NB4 (cell line): ENCODE results near the gene TPRA1.
A peak's percentile ranks its signal among the peaks of the same experiment; 100 is the strongest.

Experiments used
- DNase-seq: peaks from one replicate; pipeline ENCODE4 v3.0.0; 2010; ENCODE audit warnings: low read depth
- H3K4me3 ChIP-seq: one replicate; pipeline ENCODE4 v1.5.1; 2011; ENCODE audit warnings: mild to moderate bottlenecking, low read depth, low read length, moderate library complexity
- MYC ChIP-seq: IDR thresholded peaks from 2 replicates; pipeline ENCODE4 v1.6.1; 2011; ENCODE audit warnings: low read depth, low read length
- POLR2A ChIP-seq: IDR thresholded peaks from 2 replicates; pipeline ENCODE4 v1.6.1; 2011; ENCODE audit warnings: mild to moderate bottlenecking; ENCODE audit not compliant: insufficient read length; ENCODE audit errors: extremely low read depth
- TF ChIP-seq, protein P1 (sequence below): IDR thresholded peaks from 2 replicates; pipeline ENCODE4 v1.6.1; 2011; ENCODE audit warnings: low read depth, low read length
- TF ChIP-seq, protein P2 (sequence below): IDR thresholded peaks from one replicate; pipeline ENCODE4 v1.5.1; 2012; ENCODE audit warnings: low read depth, low read length

TPRA1 gene

DNA sequence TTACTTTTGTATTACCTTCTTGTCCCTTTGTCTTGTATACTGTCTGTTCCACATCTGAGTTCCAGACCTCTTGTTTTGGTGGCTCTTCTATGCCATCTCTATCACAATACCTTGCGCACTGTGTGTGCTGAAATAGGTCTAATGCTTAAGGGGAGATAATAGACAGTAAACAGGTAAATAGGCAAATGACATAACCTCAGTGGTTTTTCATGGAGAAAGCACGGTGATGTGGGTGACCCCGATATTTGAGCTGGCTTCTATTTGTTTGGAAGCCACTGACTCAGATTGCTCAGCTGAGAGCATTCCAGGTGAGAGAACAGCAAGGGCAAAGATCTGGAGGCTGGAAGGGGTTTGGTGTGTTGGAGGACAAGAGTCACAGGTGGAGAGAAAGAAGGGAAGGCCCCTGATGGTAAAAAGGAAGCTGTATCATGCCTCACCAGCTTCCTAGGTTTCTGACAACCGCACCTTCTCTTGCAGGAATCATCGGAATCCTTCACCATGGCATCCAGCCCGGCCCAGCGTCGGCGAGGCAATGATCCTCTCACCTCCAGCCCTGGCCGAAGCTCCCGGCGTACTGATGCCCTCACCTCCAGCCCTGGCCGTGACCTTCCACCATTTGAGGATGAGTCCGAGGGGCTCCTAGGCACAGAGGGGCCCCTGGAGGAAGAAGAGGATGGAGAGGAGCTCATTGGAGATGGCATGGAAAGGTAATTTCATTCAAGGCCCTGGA is 8.5 kb upstream of the TPRA1 start:
- DNase-seq: no peak
- peak overlapping the region; percentile 84 for H3K4me3 ChIP-seq
- TF ChIP-seq, protein P1, sequence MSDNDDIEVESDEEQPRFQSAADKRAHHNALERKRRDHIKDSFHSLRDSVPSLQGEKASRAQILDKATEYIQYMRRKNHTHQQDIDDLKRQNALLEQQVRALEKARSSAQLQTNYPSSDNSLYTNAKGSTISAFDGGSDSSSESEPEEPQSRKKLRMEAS: no peak
- TF ChIP-seq MYC: 0 out of 2 replicates have a peak, but pooled peaks have one; percentile 0
- TF ChIP-seq POLR2A: no peak

DNA sequence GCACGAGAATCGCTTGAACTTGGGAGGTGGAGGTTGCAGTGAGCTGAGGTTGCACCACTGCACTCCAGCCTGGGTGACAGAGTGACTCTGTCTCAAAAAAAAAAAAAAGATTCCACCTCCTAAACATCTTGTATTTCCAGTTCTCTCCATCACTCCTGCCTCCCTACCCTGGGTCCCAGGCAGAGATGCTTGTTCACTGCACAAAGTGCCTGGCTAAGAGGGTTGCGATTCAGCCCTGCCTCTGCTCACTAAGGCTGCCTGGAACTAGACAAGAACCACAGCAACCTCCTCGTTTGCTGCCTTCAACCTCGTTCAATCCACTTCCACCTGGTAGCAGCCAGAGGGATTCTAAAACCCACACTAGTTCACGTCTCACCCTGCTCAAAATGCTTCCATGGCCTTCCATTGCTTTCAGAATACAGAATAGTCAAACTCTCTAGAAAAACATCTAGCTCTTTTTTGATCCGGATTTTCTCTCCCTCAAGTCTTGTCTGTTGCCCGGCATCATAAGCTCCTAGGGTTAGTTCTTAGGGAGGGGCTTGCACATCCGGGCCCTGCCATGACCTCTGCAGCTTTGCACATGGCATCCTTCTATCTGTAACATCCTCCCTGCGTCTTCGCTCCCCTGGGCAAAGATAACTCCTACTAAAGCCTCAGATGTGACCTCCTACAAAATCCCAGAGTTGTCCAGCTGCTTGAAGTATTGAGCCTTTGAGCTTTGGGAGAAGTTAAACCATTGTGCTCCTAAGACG is 6.7 kb upstream of the TPRA1 start:
- peak; percentile 78 for DNase-seq
- TF ChIP-seq POLR2A: peak; percentile 18
- TF ChIP-seq, protein P1: peak; percentile 80; the same call in 1 of the 2 replicates
- TF ChIP-seq MYC: peak; percentile 77; the same call in 1 of the 2 replicates
- TF ChIP-seq, protein P2, sequence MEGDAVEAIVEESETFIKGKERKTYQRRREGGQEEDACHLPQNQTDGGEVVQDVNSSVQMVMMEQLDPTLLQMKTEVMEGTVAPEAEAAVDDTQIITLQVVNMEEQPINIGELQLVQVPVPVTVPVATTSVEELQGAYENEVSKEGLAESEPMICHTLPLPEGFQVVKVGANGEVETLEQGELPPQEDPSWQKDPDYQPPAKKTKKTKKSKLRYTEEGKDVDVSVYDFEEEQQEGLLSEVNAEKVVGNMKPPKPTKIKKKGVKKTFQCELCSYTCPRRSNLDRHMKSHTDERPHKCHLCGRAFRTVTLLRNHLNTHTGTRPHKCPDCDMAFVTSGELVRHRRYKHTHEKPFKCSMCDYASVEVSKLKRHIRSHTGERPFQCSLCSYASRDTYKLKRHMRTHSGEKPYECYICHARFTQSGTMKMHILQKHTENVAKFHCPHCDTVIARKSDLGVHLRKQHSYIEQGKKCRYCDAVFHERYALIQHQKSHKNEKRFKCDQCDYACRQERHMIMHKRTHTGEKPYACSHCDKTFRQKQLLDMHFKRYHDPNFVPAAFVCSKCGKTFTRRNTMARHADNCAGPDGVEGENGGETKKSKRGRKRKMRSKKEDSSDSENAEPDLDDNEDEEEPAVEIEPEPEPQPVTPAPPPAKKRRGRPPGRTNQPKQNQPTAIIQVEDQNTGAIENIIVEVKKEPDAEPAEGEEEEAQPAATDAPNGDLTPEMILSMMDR: no peak
- peak overlapping the region; percentile 84 for H3K4me3 ChIP-seq

DNA sequence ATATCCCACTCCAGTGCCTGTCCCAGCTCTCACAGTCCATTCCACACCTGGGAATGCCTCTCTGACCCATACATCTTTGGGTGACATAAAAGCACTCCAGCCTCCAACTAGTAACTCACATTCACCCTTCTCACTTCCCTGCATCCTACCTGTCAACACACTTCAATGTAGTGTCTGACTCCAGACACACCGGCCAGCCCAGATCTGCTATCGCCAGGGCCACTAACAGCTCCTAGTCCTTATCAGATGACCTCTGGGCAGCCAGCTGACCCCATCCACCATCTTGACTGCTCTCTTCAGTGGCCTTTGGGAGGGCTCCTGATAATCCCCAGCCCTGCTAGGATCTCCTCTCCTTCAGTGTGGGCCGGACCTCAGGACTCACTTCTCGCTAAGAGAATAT is 4.8 kb upstream of the TPRA1 start:
- DNase-seq: no peak
- no peak overlapping the region for H3K4me3 ChIP-seq
- no peak for TF ChIP-seq MYC
- TF ChIP-seq POLR2A: no peak
- TF ChIP-seq, protein P2: no peak
- TF ChIP-seq, protein P1: no peak

DNA sequence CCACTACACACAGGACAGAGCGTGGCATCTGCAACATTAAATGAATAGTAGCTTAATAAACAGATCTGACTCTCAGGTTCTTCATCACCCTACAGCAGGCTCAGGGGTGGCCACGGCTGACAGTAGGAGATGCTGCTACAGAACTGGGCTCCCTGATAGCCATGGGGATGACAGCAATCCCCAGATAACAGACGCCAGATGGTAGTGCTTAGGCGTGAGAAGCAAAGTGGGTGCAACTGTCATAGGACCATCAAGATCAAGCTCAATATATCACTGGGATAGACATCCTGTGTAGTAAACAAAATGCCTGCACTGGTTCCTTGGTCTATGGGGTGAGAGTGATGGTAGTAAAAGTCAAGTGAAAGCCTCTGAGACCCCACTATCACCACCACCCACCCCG is 2.6 kb upstream of the TPRA1 start:
- H3K4me3 ChIP-seq: peak overlapping the region; percentile 0
- no peak for DNase-seq
- TF ChIP-seq POLR2A (no peak), MYC (no peak)
- TF ChIP-seq, protein P1: no peak
- TF ChIP-seq, protein P2: no peak

DNA sequence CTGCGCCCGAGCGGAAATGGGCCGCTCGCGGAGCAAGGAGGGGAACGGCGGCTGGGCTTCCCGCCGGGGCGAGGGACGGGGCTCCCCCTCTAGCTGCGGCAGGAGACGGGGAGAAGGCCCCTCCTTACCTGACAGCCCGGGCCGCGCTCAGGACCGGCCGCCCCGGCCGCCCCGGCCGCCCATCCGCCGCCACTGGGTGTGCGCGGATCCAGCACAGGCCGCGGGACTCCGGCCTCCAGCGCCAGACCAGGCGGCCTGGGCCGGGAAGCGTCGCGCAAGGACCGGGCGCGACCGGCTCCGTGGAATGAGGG is 296 bp downstream of the TPRA1 start:
- peak overlapping the region; percentile 80 for H3K4me3 ChIP-seq
- DNase-seq: no peak

More for the DNA sequence above, 296 bp downstream of the TPRA1 start:
- TF ChIP-seq, protein P1: no peak
- TF ChIP-seq MYC: no peak
- TF ChIP-seq POLR2A: no peak
- TF ChIP-seq, protein P2: no peak
